AG08396 (cell line): ENCODE measurements around the gene FRYL.

Experiments
- DNase-seq: peaks from one replicate; pipeline ENCODE4 v3.0.0; 2012; ENCODE audit warnings: low spot score, mixed read lengths

FRYL gene

DNA sequence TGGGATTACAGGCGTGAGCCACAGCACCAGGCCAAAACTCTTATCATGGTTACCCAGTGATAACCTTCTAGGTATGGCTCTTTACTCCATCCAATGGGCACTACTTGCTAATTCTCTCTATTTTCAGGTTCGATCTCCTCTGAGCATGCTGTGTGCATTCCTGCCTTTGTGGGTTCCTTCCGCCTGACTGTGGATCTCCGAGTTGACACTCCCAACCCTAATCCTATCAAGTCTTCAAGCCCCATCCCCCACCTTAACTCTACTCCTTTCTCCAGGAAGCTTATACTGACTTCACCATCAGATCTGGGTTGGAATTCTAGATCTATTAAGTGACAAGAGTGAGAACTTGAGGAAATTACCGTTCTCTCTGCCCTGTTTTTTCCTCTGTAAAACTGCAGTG lies 225.5 kb downstream of the FRYL start:
- no peak for DNase-seq

- DNase-seq, result no peak
These were observed 226.4 kb downstream of the FRYL start for GRCh38 chr4:48553720-48554119.

DNA sequence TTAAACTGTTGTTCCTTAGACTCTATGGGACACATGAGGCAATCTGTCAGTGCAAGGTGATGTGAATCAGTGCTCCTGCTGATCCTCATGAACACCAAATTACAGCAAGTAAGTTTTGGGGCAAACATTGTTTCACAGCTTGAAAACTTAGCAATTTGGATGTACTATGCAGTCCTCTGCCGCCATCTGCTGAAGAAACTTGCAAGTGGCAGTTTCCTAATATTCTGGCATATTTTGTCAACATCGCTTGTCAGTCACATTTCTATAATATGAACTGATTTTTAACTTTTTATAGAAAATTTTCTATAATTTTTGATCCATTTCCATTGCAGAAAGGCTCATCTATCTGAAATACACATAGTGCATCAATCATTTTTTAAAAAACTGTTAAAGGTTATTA lies 233.7 kb downstream of the FRYL start:
- peak; percentile 8 for DNase-seq

- DNase-seq, result no peak
These were observed 236.3 kb downstream of the FRYL start for GRCh38 chr4:48543796-48544195.

GRCh38 chr4:48542888-48543287 lies 237.2 kb downstream of the FRYL start:
- no peak for DNase-seq

DNA sequence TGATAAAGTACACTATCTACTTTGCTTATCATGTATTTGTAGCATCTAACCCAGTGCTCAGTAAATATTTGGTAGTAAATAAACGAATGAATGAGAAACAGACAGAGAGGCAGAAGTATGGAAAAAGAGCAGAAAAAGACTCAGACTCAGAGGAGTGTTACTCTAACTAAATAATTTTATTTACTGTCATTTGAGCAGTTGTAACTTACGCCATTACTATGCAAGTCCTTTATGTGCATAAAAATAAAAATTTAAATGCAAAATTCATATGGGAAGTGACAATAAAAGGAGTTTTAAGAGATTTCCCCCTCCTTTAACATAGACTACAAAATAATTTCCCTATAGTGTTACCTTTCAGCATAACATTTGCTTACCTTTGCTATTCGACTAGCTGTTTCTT lies 240.5 kb downstream of the FRYL start:
- no peak for DNase-seq

DNA sequence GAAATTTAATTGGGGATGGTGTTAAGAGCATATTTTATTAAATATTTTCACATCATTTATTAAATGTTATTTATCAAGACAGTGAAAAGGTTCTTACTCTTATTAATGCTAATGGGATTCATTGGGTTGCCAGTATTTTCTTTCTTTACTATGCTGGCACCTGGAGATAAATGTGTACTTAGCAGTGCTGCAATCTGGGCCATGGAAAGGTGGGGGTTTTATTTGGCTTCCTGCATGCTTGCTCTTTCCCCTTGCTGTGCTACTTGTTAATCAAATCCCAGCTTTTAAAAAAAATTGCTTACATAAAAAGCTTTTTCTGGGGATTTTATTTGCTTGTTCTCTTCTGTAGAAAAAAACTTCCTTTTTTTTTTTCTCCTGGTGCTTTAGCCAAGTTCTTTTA lies 241.7 kb downstream of the FRYL start:
- no peak for DNase-seq

DNA sequence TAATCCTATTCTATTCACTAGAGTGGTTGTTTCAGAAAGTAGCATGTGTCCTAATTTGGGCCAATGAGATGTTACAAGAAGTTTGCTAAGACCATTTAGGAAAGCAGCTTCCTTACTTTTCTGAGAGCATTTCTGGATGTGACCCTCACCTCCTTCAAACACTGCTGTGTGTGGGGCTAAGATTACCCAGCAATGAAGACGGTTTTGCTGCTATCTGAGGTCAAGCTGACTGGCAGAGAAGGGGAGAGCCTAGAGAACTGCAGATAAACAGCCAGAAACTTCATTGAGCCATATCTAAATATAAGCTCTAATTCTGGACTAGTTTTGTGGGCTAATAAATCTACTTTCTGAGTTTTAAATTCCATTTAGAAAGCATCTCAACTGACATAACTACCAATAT lies 253.7 kb downstream of the FRYL start:
- DNase-seq, result no peak

DNA sequence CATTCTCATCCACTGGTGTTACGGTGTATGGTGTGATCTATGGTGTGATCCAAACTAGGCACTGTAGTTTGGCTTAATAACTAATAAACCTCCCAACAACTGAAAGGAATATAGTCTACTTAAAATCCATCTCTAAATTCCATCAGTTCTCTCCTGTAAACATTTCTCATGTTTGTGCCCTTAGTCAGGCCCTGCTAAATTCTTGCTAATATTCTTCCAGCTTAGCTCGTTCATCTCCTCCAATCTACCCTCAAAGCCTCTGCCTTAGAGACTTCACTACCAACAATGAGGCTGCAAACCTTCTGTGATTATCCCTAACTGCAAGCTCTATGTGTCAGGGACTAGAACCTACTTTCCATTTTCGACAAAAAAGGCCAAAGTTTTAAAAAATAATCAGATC lies 261.9 kb downstream of the FRYL start:
- DNase-seq, result peak; percentile 23

DNA sequence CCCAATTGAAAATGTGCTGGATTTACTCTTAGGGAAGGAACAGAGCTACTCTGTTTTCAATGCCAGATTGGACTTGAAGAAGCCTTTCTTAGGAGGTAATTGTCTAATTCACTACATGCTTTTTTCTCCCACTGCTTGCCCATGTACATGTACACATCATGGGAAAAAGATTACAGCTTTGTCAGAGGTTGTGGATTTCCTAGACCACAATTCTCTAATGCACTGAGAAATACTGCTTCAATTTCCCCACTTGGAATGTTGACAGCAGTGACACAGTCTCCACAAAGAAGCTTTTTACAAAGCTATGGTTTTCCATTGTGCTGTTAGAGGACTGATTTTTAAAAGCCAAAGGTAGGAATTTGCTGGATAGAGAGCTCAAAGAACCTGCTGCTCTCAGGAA lies 270.5 kb downstream of the FRYL start:
- DNase-seq, result no peak

DNA sequence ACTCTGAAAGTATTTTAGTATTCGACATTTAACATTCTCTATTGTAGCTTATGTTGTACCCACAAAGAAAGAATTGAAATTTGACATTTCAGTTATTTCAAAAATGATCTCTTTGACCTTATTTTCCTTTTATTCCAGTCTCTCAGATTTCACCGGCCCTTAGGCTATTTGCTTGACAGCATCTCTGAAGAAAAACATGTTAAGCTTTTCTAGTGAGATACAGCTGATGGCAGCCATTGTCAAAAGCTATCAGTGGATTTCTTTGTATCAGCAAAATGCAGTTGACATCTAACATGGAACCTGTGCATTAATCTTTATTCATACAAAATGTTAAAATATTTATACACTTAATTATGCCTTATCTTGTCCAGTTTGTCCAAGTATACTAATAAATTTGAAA lies 273.4 kb downstream of the FRYL start:
- no peak for DNase-seq

DNA sequence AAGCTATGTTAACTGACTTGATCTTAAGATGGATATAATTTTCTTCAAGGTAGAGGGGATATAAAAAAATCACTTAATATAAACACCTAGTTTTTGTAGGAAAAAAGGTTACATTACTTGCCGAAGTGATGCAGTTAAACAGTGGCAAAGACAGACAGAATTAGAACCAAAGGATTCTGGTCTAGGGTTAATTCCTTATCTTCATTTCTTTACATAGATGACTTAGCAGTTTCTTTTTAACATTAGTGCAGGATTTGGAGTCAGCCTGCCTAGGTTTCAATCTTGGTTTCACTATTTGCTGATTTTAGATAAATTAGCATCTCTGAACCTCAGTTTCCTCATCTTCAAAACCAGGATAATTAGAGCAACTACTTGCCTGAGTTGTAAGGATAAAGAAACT lies 275.7 kb downstream of the FRYL start:
- no peak for DNase-seq

- DNase-seq, result no peak
These were observed 276.1 kb downstream of the FRYL start for GRCh38 chr4:48504026-48504330.

- no peak for DNase-seq
These were observed 276.6 kb downstream of the FRYL start for GRCh38 chr4:48503233-48504025.

DNA sequence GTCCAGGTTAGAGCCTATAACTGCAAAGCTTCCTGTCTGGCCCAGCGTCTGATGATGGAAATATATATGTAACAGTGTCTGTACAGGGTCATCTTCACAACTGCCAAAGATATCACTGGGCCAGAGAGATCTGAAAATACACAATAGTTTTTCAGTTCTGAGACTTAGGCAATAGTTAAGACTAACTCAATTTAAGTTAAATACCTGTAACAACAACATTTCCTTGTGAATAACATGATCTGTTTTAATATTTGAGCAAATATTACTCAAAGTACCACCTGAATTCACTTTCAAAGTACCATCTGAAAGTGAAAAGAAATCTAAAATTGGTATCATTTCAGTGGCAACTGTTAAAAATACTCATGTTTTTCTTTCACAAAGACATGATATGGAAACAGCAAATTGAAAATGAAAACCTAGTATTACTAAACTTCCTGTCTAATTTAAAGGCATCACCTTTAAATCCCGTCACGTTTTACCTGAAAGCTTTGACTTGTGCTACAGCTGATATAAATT lies 280.5 kb downstream of the FRYL start:
- no peak for DNase-seq

GRCh38 chr4:48498895-48499294 lies 281.2 kb downstream of the FRYL start:
- no peak for DNase-seq

GRCh38 chr4:48495941-48496340 lies 284.1 kb downstream of the FRYL start:
- no peak for DNase-seq

- no peak for DNase-seq
These were observed 286.5 kb downstream of the FRYL start for GRCh38 chr4:48493452-48494100.

DNA sequence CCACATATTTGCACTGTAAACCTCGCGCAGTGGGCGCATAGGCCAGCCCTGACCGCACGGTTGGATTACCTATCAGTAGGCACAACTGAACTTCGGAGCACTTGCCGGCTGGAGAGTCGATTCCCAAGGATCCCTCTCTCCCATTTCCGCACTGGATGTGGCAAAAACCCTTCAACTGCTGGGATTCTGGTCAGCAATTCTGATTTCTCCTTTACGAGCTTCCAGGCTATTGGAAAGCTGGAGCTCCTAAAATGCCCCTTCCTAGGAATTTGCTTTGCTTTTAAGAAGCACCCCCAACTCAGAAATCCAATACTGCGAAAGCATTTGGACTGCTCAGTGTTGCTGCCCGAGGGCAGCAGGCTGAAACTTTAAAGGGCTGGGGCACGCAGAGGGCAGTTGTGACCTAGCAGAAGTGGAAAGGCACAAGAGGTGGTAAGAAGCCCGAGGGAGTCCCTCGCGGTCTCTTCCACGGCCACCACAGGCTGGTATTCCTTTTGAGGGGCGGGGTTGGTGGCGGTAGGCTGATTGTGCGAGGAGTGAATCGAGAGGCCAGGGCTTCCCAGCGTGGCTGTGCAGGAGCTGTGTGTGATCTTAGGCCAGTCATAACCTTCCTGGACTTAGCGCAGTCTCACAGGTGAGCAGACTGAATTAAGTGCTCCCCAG lies 288.4 kb downstream of the FRYL start:
- DNase-seq, result no peak

- DNase-seq, result no peak
These were observed 289.2 kb downstream of the FRYL start for GRCh38 chr4:48490680-48491513.

DNA sequence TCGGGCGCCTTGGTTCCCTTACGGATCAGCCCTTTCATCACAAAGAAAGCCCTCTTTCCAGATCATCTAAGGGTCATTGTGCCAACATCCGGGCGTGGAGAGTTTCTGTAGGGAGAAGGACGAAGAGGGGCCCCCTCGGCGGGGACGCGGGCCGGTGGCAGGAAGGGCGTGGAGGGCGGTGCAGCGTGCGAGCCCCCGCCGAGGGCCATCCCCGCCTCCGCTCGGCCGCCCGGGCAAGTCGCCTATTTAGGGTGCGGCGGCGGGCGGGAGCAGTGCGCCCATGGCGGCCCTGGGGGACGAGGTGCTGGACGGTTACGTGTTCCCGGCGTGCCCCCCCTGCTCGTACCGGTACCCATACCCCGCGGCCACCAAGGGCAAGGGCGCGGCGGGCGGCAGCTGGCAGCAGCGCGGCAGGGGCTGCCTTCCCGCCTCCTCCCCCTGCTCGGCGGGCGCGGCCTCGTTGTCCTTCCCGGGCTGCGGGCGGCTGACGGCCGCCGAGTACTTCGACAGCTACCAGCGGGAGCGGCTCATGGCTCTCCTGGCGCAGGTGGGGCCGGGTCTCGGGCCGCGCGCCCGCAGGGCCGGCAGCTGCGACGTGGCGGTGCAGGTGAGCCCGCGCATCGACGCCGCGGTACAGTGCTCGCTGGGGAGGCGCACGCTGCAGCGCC lies 289.9 kb downstream of the FRYL start, which contains the start of gene ZAR1:
ZAR1 (plus strand) TSS at position 241 of the 668 bp plus-strand sequence; CDS start at position 281, 40 bp downstream.
- DNase-seq, result no peak

DNA sequence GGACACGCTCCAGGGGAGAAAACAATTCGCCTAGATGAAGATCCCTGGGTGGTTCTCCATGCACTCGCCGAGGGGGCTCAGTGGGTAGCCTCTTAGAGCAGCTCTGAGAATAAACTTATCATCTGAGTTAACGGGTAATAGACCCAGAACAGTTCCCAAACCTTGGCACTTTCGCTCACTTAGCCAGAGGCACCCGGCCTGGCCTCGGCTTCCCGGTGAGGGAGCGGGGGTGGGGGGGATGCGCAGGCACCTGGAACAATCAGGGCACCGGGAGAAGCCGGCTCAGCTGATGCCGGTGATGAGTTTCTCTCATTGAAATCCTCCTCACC lies 290.4 kb downstream of the FRYL start:
- no peak for DNase-seq
